Panc1 (cell line): ENCODE data around the gene PTGR1. TPM values are rescaled to one million over a fixed set of nuclear protein-coding genes. Genes with fewer than 3 reads are reported as not detected.

Source experiments
- ATAC-seq: fragments of 200-7000 bp; cut with Tn5 transposase; 2 replicates; pipeline ENCODE4 v1.9.1; 2020; ENCODE audit warnings: mild to moderate bottlenecking, moderate library complexity
- BruUV-seq: library from RNA; stranded (reverse); fragments of 400-500 nt; replicated peaks from 2 replicates; lab custom pipeline; 2021; lab: Mats Ljungman, UMichigan
- CTCF ChIA-PET: fragments of 300-600 bp; sonication (Branson Sonifier 250); formaldehyde crosslinking; loops from one replicate; lab custom pipeline; 2022; ENCODE audit warnings: antibody characterized with exemption; lab: Charles Lee
- POLR2A ChIA-PET: fragments of 300-600 bp; sonication (Branson Sonifier 250); formaldehyde crosslinking; loops from one replicate; lab custom pipeline; 2022; ENCODE audit warnings: antibody characterized with exemption; lab: Charles Lee
- DNase-seq: peaks from one replicate; pipeline ENCODE4 v3.0.0-alpha.2; 2010; ENCODE audit warnings: low read depth, low spot score
- H3K27ac ChIP-seq: 2 replicates; pipeline ENCODE4 v1.5.1; 2011; ENCODE audit warnings: mild to moderate bottlenecking, low read length, inconsistent platforms
- H3K27me3 ChIP-seq: fragments of 200-500 bp; sonication (Bioruptor generic); 2 replicates; pipeline ENCODE4 v1.6.0; 2014; ENCODE audit warnings: low read length, inconsistent platforms; ENCODE audit not compliant: control insufficient read depth, insufficient read depth
- H3K36me3 ChIP-seq: fragments of 200-500 bp; sonication (Bioruptor generic); 2 replicates; pipeline ENCODE4 v1.5.1; 2014; ENCODE audit warnings: inconsistent platforms, mild to moderate bottlenecking, low read length, moderate library complexity; ENCODE audit not compliant: control insufficient read depth, insufficient read depth
- H3K4me1 ChIP-seq: 2 replicates; pipeline ENCODE4 v1.5.1; 2011; ENCODE audit warnings: inconsistent platforms, mild to moderate bottlenecking, low read length, moderate library complexity; ENCODE audit not compliant: control insufficient read depth, insufficient read depth
- H3K4me3 ChIP-seq, 2 experiments: 2 replicates each; pipeline ENCODE4 v1.5.1; 2011 to 2012; ENCODE audit warnings: low read depth in 2 of 2, low read length in 2 of 2, mild to moderate bottlenecking in 2 of 2, inconsistent platforms in 1 of 2, moderate library complexity in 1 of 2
- H3K9me3 ChIP-seq: fragments of 200-500 bp; sonication (Bioruptor generic); 2 replicates; pipeline ENCODE4 v1.5.1; 2014; ENCODE audit warnings: low read depth, mild to moderate bottlenecking, inconsistent platforms, low read length, moderate library complexity; ENCODE audit not compliant: control insufficient read depth, insufficient read depth
- POLR2AphosphoS5 ChIP-seq: IDR thresholded peaks from 2 replicates; pipeline ENCODE4 v1.6.1; 2012; ENCODE audit warnings: mild to moderate bottlenecking, low read depth, low read length, moderate library complexity
- REST ChIP-seq, 2 experiments: IDR thresholded peaks; 2 replicates each; pipeline ENCODE4 v1.6.1; 2011 to 2012; ENCODE audit warnings: low read depth in 2 of 2, control low read depth in 1 of 2, low read length in 1 of 2, mild to moderate bottlenecking in 1 of 2, moderate library complexity in 1 of 2; ENCODE audit not compliant: insufficient read depth in 1 of 2
- SIN3A ChIP-seq: IDR thresholded peaks from 2 replicates; pipeline ENCODE4 v1.6.1; 2012; ENCODE audit warnings: low read depth, mild to moderate bottlenecking, low read length, moderate library complexity, borderline replicate concordance; ENCODE audit not compliant: insufficient read depth
- TCF7L2 ChIP-seq: IDR thresholded peaks from 2 replicates; pipeline ENCODE4 v1.6.1; 2011; ENCODE audit warnings: mild to moderate bottlenecking, low read depth, low read length, inconsistent platforms
- in situ Hi-C: cut with HindIII; loops from 2 replicates; pipeline ENCODE4 v1.10.0; 2016; ENCODE audit warnings: low sequenced_read_pairs, low pct_unique_long_range_greater_than_20kb
- intact Hi-C: fragments of 100-400 bp; cut with micrococcal nuclease; formaldehyde crosslinking; loops from one replicate; pipeline ENCODE4 v1.10.0; 2022; ENCODE audit not compliant: unreplicated experiment
- total RNA-seq: library from RNA; stranded (reverse); gene quantifications from one replicate; pipeline ENCODE4 v1.2.1, GENCODE V29; 2021; ENCODE audit not compliant: unreplicated experiment
- TF ChIP-seq, protein P1 (sequence below): fragments of 450-650 bp; IDR thresholded peaks from 2 replicates; pipeline ENCODE4 v1.5.1; 2017; ENCODE audit warnings: mild to moderate bottlenecking

Gene PTGR1
- total RNA-seq, 1 experiment from 2014 or later: 46.0 TPM

DNA sequence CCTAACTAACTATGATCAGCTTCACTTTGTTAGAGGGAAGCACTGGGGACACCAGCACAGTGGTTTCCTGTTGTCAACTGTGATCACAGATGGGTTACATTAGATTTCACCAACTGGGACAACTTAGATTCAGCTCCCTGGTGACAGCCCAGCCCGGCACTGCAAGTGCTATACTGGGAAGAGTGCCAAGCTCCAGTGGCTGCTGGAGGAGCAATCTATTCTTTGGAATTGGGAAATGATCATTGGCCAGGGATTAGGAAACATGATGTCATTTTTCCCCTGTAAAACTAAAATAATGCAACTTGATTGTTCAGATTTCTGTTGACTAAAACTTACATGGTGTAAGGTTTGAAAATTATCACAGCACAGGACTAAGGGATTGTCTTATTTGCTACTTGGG lies 33.2 kb downstream of the PTGR1 start:
- intact Hi-C loops (no loop called here), in situ Hi-C loops (no loop called here)
- H3K4me3 ChIP-seq: no peak overlapping the region
- ATAC-seq (no peak), DNase-seq (no peak)
- BruUV-seq: no TSS peak
- H3K27ac ChIP-seq: no peak overlapping the region
- no peaks in the 10 kb centered on the region; the same call in none of the 2 replicates for H3K36me3 ChIP-seq
- no peaks in the 10 kb centered on the region for H3K9me3 ChIP-seq
- POLR2A ChIA-PET: no interaction called here
- TF ChIP-seq TCF7L2: no peak
- TF ChIP-seq POLR2AphosphoS5: no peak
- no peak for TF ChIP-seq SIN3A
- no peak for TF ChIP-seq REST (IDR thresholded peaks at IDR 0.05; ENCODE audit: insufficient read depth in 1 of 2, low read depth in 2 of 2, low read length in 1 of 2)
- H3K27me3 ChIP-seq: no peaks in the 10 kb centered on the region
- no peaks in the 10 kb centered on the region for H3K4me1 ChIP-seq
- CTCF ChIA-PET: no interaction called here

DNA sequence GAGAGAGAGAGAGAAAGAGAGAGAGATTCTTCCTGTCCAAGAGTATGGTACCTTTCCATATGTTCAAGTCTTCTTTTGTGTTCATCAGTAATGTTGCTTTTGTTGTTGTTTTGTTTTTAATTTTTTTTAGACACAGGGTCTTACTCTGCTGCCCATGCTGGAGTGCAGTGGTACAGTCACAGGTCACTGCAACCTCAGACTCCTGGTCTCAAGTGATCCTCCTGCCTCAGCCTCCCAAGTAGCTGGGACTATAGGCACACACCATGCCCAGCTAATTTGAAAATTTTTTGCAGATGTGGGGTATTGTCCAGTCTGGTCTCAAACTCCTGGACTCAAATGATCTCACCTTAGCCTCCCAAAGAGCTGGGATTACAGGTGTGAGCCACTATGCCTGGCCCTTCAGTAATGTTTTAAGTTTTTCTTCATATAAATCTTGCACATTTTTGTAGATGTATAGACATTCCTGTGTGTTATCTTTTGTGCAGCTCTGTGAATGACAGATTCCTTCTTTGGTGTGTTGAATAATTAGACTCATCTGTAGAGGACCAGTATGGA lies 38.2 kb downstream of the PTGR1 start:
- no TSS peak for BruUV-seq
- POLR2A ChIA-PET: no interaction called here

More for the DNA sequence above, 38.2 kb downstream of the PTGR1 start:
- no peak for TF ChIP-seq SIN3A
- TF ChIP-seq, protein P1, sequence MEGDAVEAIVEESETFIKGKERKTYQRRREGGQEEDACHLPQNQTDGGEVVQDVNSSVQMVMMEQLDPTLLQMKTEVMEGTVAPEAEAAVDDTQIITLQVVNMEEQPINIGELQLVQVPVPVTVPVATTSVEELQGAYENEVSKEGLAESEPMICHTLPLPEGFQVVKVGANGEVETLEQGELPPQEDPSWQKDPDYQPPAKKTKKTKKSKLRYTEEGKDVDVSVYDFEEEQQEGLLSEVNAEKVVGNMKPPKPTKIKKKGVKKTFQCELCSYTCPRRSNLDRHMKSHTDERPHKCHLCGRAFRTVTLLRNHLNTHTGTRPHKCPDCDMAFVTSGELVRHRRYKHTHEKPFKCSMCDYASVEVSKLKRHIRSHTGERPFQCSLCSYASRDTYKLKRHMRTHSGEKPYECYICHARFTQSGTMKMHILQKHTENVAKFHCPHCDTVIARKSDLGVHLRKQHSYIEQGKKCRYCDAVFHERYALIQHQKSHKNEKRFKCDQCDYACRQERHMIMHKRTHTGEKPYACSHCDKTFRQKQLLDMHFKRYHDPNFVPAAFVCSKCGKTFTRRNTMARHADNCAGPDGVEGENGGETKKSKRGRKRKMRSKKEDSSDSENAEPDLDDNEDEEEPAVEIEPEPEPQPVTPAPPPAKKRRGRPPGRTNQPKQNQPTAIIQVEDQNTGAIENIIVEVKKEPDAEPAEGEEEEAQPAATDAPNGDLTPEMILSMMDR: no peak
- TF ChIP-seq TCF7L2: no peak
- TF ChIP-seq REST (IDR thresholded peaks at IDR 0.05; ENCODE audit: insufficient read depth in 1 of 2, low read depth in 2 of 2, low read length in 1 of 2): no peak
- TF ChIP-seq POLR2AphosphoS5: no peak
- no peak overlapping the region for H3K27ac ChIP-seq
- intact Hi-C loops: no loop called here
- no peaks in the 10 kb centered on the region for H3K4me1 ChIP-seq
- H3K36me3 ChIP-seq: no peaks in the 10 kb centered on the region; the same call in 1 of the 2 replicates
- no peak for ATAC-seq
- CTCF ChIA-PET: no interaction called here
- no peak overlapping the region for H3K4me3 ChIP-seq
- H3K27me3 ChIP-seq: no peaks in the 10 kb centered on the region
- in situ Hi-C loops: no loop called here
- no peaks in the 10 kb centered on the region for H3K9me3 ChIP-seq
- no peak for DNase-seq
